ENCODE results near the gene DDX5. TPM values are rescaled to one million over a fixed set of nuclear protein-coding genes. Genes with fewer than 3 reads are reported as not detected.

Gene DDX5
- total RNA-seq, 1 donor from 2014 or later = 555 TPM

DNA sequence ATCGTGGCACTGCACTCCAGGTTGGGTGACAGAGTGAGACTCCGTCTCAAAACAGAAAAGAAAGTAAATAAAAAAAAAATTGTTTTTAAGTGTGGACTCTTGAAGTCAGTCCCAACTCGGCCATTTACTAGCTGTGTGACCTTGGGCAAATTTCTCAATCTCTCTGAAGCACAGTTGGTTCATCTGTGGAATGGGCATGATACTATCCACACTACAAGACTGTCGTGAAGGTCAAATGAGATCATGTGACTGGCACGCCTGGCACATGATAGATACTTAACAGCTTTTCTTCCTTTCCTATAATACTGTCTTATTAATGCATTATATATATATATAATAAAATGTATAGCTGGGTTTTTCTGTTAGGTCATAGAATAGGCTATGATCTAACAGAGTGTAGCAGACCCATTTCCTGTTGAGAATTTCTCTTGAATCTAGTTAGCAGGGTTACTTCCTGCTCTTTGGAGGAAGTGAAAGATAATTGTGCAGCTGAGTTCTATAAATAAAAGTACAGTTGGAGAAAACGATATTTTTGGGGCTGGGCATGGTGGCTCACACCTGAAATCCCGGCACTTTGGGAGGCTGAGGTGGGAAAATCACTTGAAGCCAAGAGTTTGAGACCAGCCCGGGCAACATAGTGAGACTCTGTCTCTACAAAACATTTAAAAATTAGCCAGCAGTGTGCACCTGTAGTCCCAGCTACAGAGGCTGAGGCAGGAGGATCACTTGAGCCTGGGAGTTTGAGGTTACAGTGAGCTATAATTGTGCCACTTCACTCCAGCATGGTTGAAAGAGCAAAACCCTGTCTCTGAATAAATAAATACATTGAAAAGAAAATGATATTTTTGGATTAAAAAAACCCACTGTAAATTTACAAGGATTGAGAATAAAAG, 49.9 kb downstream of the DDX5 start:
- Mint-ChIP-seq H3K4me1 (ENCODE audit: low read depth, unreplicated experiment) (peaks cover 15% of the 10 kb centered on the region), H3K27me3 (ENCODE audit: low read depth, unreplicated experiment) (peaks cover 2% of the 10 kb centered on the region), H3K36me3 (ENCODE audit: low read depth, unreplicated experiment) (no peaks in the 10 kb centered on the region), H3K27ac (ENCODE audit: unreplicated experiment) (no peak overlapping the region), H3K4me3 (ENCODE audit: unreplicated experiment) (no peak overlapping the region), H3K9me3 (ENCODE audit: unreplicated experiment) (no peaks in the 10 kb centered on the region)
- Histone ChIP-seq H3K27me3 (ENCODE audit: insufficient read depth, low read length) (no peaks in the 10 kb centered on the region), H3K4me2 (ENCODE audit: low read length) (no peak overlapping the region), H3K27ac (ENCODE audit: low read depth, low read length) (no peak overlapping the region), H3K79me2 (ENCODE audit: insufficient read depth, low read length) (no peaks in the 10 kb centered on the region), H3K4me3 (ENCODE audit: insufficient read depth, low read depth, low read length) (no peak overlapping the region), H2AFZ (ENCODE audit: low read depth, low read length) (no peak overlapping the region), H3K4me1 (ENCODE audit: insufficient read depth, low read length) (peaks cover 17% of the 10 kb centered on the region), H3K36me3 (ENCODE audit: insufficient read depth, low read length) (no peaks in the 10 kb centered on the region), H3K9me3 (ENCODE audit: insufficient read depth, low read depth, low read length) (no peaks in the 10 kb centered on the region), H3K9ac (ENCODE audit: low read length) (no peak overlapping the region), H4K20me1 (ENCODE audit: insufficient read depth, low read length) (no peaks in the 10 kb centered on the region)
- TF ChIP-seq, protein P1, sequence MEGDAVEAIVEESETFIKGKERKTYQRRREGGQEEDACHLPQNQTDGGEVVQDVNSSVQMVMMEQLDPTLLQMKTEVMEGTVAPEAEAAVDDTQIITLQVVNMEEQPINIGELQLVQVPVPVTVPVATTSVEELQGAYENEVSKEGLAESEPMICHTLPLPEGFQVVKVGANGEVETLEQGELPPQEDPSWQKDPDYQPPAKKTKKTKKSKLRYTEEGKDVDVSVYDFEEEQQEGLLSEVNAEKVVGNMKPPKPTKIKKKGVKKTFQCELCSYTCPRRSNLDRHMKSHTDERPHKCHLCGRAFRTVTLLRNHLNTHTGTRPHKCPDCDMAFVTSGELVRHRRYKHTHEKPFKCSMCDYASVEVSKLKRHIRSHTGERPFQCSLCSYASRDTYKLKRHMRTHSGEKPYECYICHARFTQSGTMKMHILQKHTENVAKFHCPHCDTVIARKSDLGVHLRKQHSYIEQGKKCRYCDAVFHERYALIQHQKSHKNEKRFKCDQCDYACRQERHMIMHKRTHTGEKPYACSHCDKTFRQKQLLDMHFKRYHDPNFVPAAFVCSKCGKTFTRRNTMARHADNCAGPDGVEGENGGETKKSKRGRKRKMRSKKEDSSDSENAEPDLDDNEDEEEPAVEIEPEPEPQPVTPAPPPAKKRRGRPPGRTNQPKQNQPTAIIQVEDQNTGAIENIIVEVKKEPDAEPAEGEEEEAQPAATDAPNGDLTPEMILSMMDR (IDR thresholded peaks at IDR 0.05; ENCODE audit: insufficient read depth, low read depth, low read length) = no peak
- no peak for TF ChIP-seq EZH2 (IDR thresholded peaks at IDR 0.05; ENCODE audit: insufficient read depth, low read length)
- no peak for FAIRE-seq
- DNase-seq (ENCODE audit: low read depth) = no peak

DNA sequence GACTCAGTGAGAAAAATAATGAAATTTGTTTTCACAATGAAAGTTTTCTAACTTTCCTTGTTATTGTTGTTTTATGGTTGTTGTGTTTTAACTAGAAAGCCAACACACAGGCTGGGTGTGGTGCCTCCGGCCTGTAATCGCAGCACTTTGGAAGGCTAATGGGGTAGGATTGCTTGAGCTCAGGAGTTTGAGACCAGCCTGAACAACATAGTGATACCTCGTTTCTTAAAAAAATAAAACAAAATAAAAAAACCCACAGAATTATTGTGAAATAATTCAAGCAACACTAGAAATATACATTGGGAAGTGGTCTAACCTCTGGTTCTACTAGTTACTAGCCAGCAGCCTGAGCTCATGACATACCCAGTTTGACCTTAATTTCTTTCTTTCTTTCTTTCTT, 56.5 kb downstream of the DDX5 start:
- no peaks in the 10 kb centered on the region for H3K79me2 ChIP-seq (ENCODE audit: insufficient read depth, low read length)
- no peak overlapping the region for H2AFZ ChIP-seq (ENCODE audit: low read depth, low read length)
- Mint-ChIP-seq H3K27ac (ENCODE audit: unreplicated experiment) (no peak overlapping the region), H3K4me1 (ENCODE audit: low read depth, unreplicated experiment) (peaks cover 6% of the 10 kb centered on the region), H3K27me3 (ENCODE audit: low read depth, unreplicated experiment) (no peaks in the 10 kb centered on the region), H3K4me3 (ENCODE audit: unreplicated experiment) (no peak overlapping the region), H3K36me3 (ENCODE audit: low read depth, unreplicated experiment) (no peaks in the 10 kb centered on the region), H3K9me3 (ENCODE audit: unreplicated experiment) (no peaks in the 10 kb centered on the region)
- H3K27me3 ChIP-seq (ENCODE audit: insufficient read depth, low read length) = no peaks in the 10 kb centered on the region
- H3K4me2 ChIP-seq (ENCODE audit: low read length) = peak overlapping the region; percentile 78
- no peak overlapping the region for H3K27ac ChIP-seq (ENCODE audit: low read depth, low read length)
- DNase-seq (ENCODE audit: low read depth) (no peak), FAIRE-seq (no peak)
- H3K9me3 ChIP-seq (ENCODE audit: insufficient read depth, low read depth, low read length) = no peaks in the 10 kb centered on the region
- no peak overlapping the region for H3K4me3 ChIP-seq (ENCODE audit: insufficient read depth, low read depth, low read length)
- no peak for TF ChIP-seq EZH2 (IDR thresholded peaks at IDR 0.05; ENCODE audit: insufficient read depth, low read length)
- TF ChIP-seq, protein P1 (IDR thresholded peaks at IDR 0.05; ENCODE audit: insufficient read depth, low read depth, low read length) = no peak
- H3K4me1 ChIP-seq (ENCODE audit: insufficient read depth, low read length) = peaks cover 3% of the 10 kb centered on the region
- no peaks in the 10 kb centered on the region for H4K20me1 ChIP-seq (ENCODE audit: insufficient read depth, low read length)
- no peak overlapping the region for H3K9ac ChIP-seq (ENCODE audit: low read length)
- no peaks in the 10 kb centered on the region for H3K36me3 ChIP-seq (ENCODE audit: insufficient read depth, low read length)
